NCI-H1417 (cell line): ENCODE data around the gene ALDH16A1.
"Not testable (repeated sequence)": the region's sequence is repeated elsewhere in the genome, so short reads cannot be mapped to it uniquely, and the experiment has no call there.

ENCODE experiments used
- DNase-seq, 3 experiments: peaks; one replicate each; lab custom pipeline; 2025; lab: John Stamatoyannopoulos, UW

Gene ALDH16A1

GRCh38 chr19:49440439-49441209, 12.4 kb upstream of the ALDH16A1 start:
- no peak for DNase-seq

GRCh38 chr19:49441210-49441959, 11.6 kb upstream of the ALDH16A1 start, which contains the start of gene SLC17A7:
Gene SLC17A7, minus strand, starts transcription at chr19:49441527. Its CDS starts 148 bp downstream, at chr19:49441379.
- peak; percentile 19 to 53 (median 23) for DNase-seq

GRCh38 chr19:49441960-49442350, 11.1 kb upstream of the ALDH16A1 start:
- DNase-seq = no peak

GRCh38 chr19:49442354-49442753, 10.7 kb upstream of the ALDH16A1 start:
- peak in 1 of 3 experiments; percentile 10 for DNase-seq

GRCh38 chr19:49442771-49443365, 10.2 kb upstream of the ALDH16A1 start:
- DNase-seq = peak; percentile 58 to 88 (median 60)

GRCh38 chr19:49443366-49444099, 9.5 kb upstream of the ALDH16A1 start:
- DNase-seq = peak; percentile 95 to 96 (median 96)

GRCh38 chr19:49444100-49444700, 8.8 kb upstream of the ALDH16A1 start:
- DNase-seq = peak in 1 of 3 experiments; percentile 6

GRCh38 chr19:49445997-49446396, 7.0 kb upstream of the ALDH16A1 start:
- no peak for DNase-seq

- no peak for DNase-seq
Observed at GRCh38 chr19:49447485-49448431, 5.3 kb upstream of the ALDH16A1 start.

GRCh38 chr19:49448432-49448786, 4.6 kb upstream of the ALDH16A1 start:
- no peak for DNase-seq

GRCh38 chr19:49450405-49450804, 2.6 kb upstream of the ALDH16A1 start:
- no peak for DNase-seq

- DNase-seq = peak; percentile 97 to 99 (median 99)
Observed at GRCh38 chr19:49451430-49452181, 1.4 kb upstream of the ALDH16A1 start, which contains the start of gene PIH1D1. Gene PIH1D1, minus strand, starts transcription at chr19:49451814. Its CDS starts 240 bp downstream, at chr19:49451574.

GRCh38 chr19:49453757-49454240, 774 bp downstream of the ALDH16A1 start:
- no peak for DNase-seq

GRCh38 chr19:49455773-49456172, 2.7 kb downstream of the ALDH16A1 start:
- DNase-seq = no peak

GRCh38 chr19:49456326-49456725, 3.3 kb downstream of the ALDH16A1 start:
- DNase-seq = no peak

GRCh38 chr19:49458567-49458903, 5.5 kb downstream of the ALDH16A1 start:
- DNase-seq = no peak

- no peak for DNase-seq
Observed at GRCh38 chr19:49459388-49459787, 6.4 kb downstream of the ALDH16A1 start.

- DNase-seq = not testable (repeated sequence)
Observed at GRCh38 chr19:49461130-49461529, 8.1 kb downstream of the ALDH16A1 start.

- DNase-seq = no peak
Observed at GRCh38 chr19:49461656-49462055, 8.6 kb downstream of the ALDH16A1 start.

GRCh38 chr19:49462492-49462891, 9.5 kb downstream of the ALDH16A1 start:
- no peak for DNase-seq
